PC-3 (cell line): ENCODE results near the gene MIB2. TPM values are rescaled to one million over a fixed set of nuclear protein-coding genes. Genes with fewer than 3 reads are reported as not detected.

Experiments used
- ATAC-seq: fragments of 200-7000 bp; cut with Tn5 transposase; 2 replicates; pipeline ENCODE4 v1.9.1; 2020; ENCODE audit warnings: mild to moderate bottlenecking, moderate library complexity
- BruUV-seq: library from RNA; stranded (reverse); fragments of 400-500 nt; replicated peaks from 2 replicates; lab custom pipeline; 2021; lab: Mats Ljungman, UMichigan
- CTCF ChIA-PET: fragments of 300-600 bp; sonication (Branson Sonifier 250); formaldehyde crosslinking; loops from one replicate; lab custom pipeline; 2022; ENCODE audit warnings: antibody characterized with exemption; lab: Charles Lee
- POLR2A ChIA-PET: fragments of 300-600 bp; sonication (Branson Sonifier 250); formaldehyde crosslinking; loops from one replicate; lab custom pipeline; 2022; ENCODE audit warnings: antibody characterized with exemption; ENCODE audit not compliant: unreplicated experiment; lab: Charles Lee
- DNase-seq: peaks from one replicate; pipeline ENCODE4 v3.0.0-alpha.2; 2015
- H2AFZ ChIP-seq: fragments of 300-600 bp; sonication (generic); 2 replicates; pipeline ENCODE4 v1.6.0; 2016; ENCODE audit warnings: antibody characterized with exemption, low read length
- H3F3A ChIP-seq: fragments of 300-600 bp; sonication (generic); one replicate; pipeline ENCODE4 v1.6.0; 2017; ENCODE audit warnings: antibody characterized with exemption, low read length, control low read depth, mild to moderate bottlenecking; ENCODE audit not compliant: unreplicated experiment
- H3K27ac ChIP-seq: fragments of 300-600 bp; sonication (generic); 2 replicates; pipeline ENCODE4 v1.5.1; 2016; ENCODE audit warnings: mild to moderate bottlenecking, low read length
- H3K27me3 ChIP-seq: fragments of 300-600 bp; sonication (generic); 2 replicates; pipeline ENCODE4 v1.6.1; 2016; ENCODE audit warnings: low read length, mixed read lengths
- H3K36me3 ChIP-seq: fragments of 300-600 bp; sonication (generic); 2 replicates; pipeline ENCODE4 v1.6.1; 2016; ENCODE audit warnings: low read depth, mixed run types, low read length, mixed read lengths
- H3K4me1 ChIP-seq: fragments of 300-600 bp; sonication (generic); 2 replicates; pipeline ENCODE4 v1.5.1; 2016; ENCODE audit warnings: low read length; ENCODE audit not compliant: insufficient read depth
- H3K4me2 ChIP-seq: fragments of 300-600 bp; sonication (generic); 2 replicates; pipeline ENCODE4 v1.6.0; 2016; ENCODE audit warnings: low read length
- H3K4me3 ChIP-seq: fragments of 300-600 bp; sonication (generic); 2 replicates; pipeline ENCODE4 v1.5.1; 2016; ENCODE audit warnings: mild to moderate bottlenecking, low read length, mixed read lengths
- H3K79me2 ChIP-seq: fragments of 300-600 bp; sonication (generic); 2 replicates; pipeline ENCODE4 v1.6.1; 2017; ENCODE audit warnings: low read length, mixed read lengths
- H3K9ac ChIP-seq: fragments of 300-600 bp; sonication (generic); 2 replicates; pipeline ENCODE4 v1.6.0; 2016; ENCODE audit warnings: mild to moderate bottlenecking, low read length
- H3K9me2 ChIP-seq: fragments of 300-600 bp; sonication (generic); replicated peaks from 2 replicates; pipeline ENCODE4 v1.6.1; 2016; ENCODE audit warnings: mixed run types, low read length, mixed read lengths
- H3K9me3 ChIP-seq: fragments of 300-600 bp; sonication (generic); 2 replicates; pipeline ENCODE4 v1.6.1; 2016; ENCODE audit warnings: low read length, mixed read lengths
- H4K20me1 ChIP-seq: fragments of 300-600 bp; sonication (generic); 2 replicates; pipeline ENCODE4 v1.6.1; 2016; ENCODE audit warnings: low read length, mixed read lengths
- CTCF ChIP-seq: fragments of 300-600 bp; sonication (generic); conservative IDR thresholded peaks from 2 replicates; pipeline ENCODE4 v1.5.1; 2017; ENCODE audit warnings: antibody characterized with exemption, low read depth, mild to moderate bottlenecking, low read length
- EZH2 ChIP-seq: fragments of 300-600 bp; sonication (generic); IDR thresholded peaks from one replicate; pipeline ENCODE4 v1.6.1; 2017; ENCODE audit warnings: antibody characterized with exemption, mild to moderate bottlenecking, low read length; ENCODE audit not compliant: unreplicated experiment
- EZH2phosphoT487 ChIP-seq: fragments of 300-600 bp; sonication (generic); IDR thresholded peaks from 2 replicates; pipeline ENCODE4 v1.6.1; 2018; ENCODE audit warnings: mild to moderate bottlenecking, antibody characterized with exemption, low read length, borderline replicate concordance
- intact Hi-C: fragments of 100-400 bp; cut with micrococcal nuclease; formaldehyde crosslinking; loops from 2 replicates; pipeline ENCODE4 v1.9.0; 2023
- total RNA-seq: library from RNA; depleted of rRNA; stranded (reverse); fragments of >200 nt; gene quantifications from 2 replicates; pipeline ENCODE4 v1.2.3, GENCODE V29; 2014

The MIB2 gene
- total RNA-seq, 1 experiment from 2014 or later = 164 TPM

- CTCF ChIA-PET = no interaction called here
- Histone ChIP-seq H3K4me1 (0 out of 2 replicates have a peak, but pooled peaks cover under 1% of the 10 kb centered on the region), H3K9ac (no peak overlapping the region), H3K27ac (no peak overlapping the region), H2AFZ (no peak overlapping the region), H3K27me3 (no peaks in the 10 kb centered on the region), H3K4me2 (no peak overlapping the region), H3K79me2 (peaks cover 4% of the 10 kb centered on the region), H3K9me2 (no peaks in the 10 kb centered on the region), H4K20me1 (peaks cover 5% of the 10 kb centered on the region; the same call in 1 of the 2 replicates), H3F3A (no peaks in the 10 kb centered on the region), H3K4me3 (no peak overlapping the region), H3K36me3 (no peaks in the 10 kb centered on the region; the same call in 1 of the 2 replicates), H3K9me3 (no peaks in the 10 kb centered on the region)
- ATAC-seq = no peak
- POLR2A ChIA-PET = no interaction called here
- no peak for DNase-seq
- no TSS peak for BruUV-seq
- TF ChIP-seq EZH2phosphoT487 = no peak
- no peak for TF ChIP-seq CTCF
- TF ChIP-seq EZH2 = no peak
- intact Hi-C loops = no loop called here
Measured at GRCh38 chr1:1622788-1623094, 7.4 kb downstream of the MIB2 start.

- POLR2A ChIA-PET = no interaction called here
- CTCF ChIA-PET = no interaction called here
- Histone ChIP-seq H3K27me3 (no peaks in the 10 kb centered on the region), H3K4me2 (no peak overlapping the region), H3K9ac (no peak overlapping the region), H3K27ac (no peak overlapping the region), H3K9me3 (no peaks in the 10 kb centered on the region), H3K9me2 (no peaks in the 10 kb centered on the region), H3K4me3 (no peak overlapping the region), H2AFZ (no peak overlapping the region), H3K4me1 (no peaks in the 10 kb centered on the region), H3F3A (no peaks in the 10 kb centered on the region), H4K20me1 (peaks cover 4% of the 10 kb centered on the region; the same call in 1 of the 2 replicates), H3K36me3 (no peaks in the 10 kb centered on the region), H3K79me2 (no peaks in the 10 kb centered on the region)
- ATAC-seq = no peak
- no peak for DNase-seq
- intact Hi-C loops = no loop called here
- BruUV-seq = no TSS peak
- TF ChIP-seq EZH2 = no peak
- no peak for TF ChIP-seq CTCF
Measured at GRCh38 chr1:1623181-1623630, 7.9 kb downstream of the MIB2 start.

- no TSS peak for BruUV-seq
- no peak overlapping the region for H3K4me2 ChIP-seq
- ChIA-PET POLR2A (no interaction called here), CTCF (no interaction called here)
- TF ChIP-seq EZH2 = no peak
- no peak for TF ChIP-seq CTCF
- TF ChIP-seq EZH2phosphoT487 = no peak
- intact Hi-C loops = no loop called here
- DNase-seq (no peak), ATAC-seq (no peak)
- no peak overlapping the region for H3K27ac ChIP-seq
- H3K27me3 ChIP-seq = no peaks in the 10 kb centered on the region
- no peaks in the 10 kb centered on the region for H3K4me1 ChIP-seq
- no peak overlapping the region for H3K4me3 ChIP-seq
- no peaks in the 10 kb centered on the region for H3F3A ChIP-seq
- H2AFZ ChIP-seq = no peak overlapping the region
- no peaks in the 10 kb centered on the region for H3K79me2 ChIP-seq
- no peaks in the 10 kb centered on the region for H3K9me3 ChIP-seq
- no peaks in the 10 kb centered on the region for H3K9me2 ChIP-seq
- no peaks in the 10 kb centered on the region for H3K36me3 ChIP-seq
- H3K9ac ChIP-seq = no peak overlapping the region
- peaks cover 4% of the 10 kb centered on the region; the same call in 1 of the 2 replicates for H4K20me1 ChIP-seq
Measured at GRCh38 chr1:1623631-1624442, 8.5 kb downstream of the MIB2 start.
